OCI-LY7 (cell line): ENCODE data around the gene BEND7.

Experiments
- CTCF ChIP-seq: fragments of 200-600 bp; sonication (generic); conservative IDR thresholded peaks from 2 replicates; pipeline ENCODE4 v1.5.1; 2014; ENCODE audit warnings: mild to moderate bottlenecking, antibody characterized with exemption, low read length, moderate library complexity, mixed read lengths
- EZH2phosphoT487 ChIP-seq: fragments of 200-600 bp; sonication (generic); IDR thresholded peaks from 2 replicates; pipeline ENCODE4 v1.6.1; 2018; ENCODE audit warnings: low read depth, borderline replicate concordance, mild to moderate bottlenecking, mixed run types, antibody characterized with exemption, low read length, moderate library complexity, mixed read lengths

GRCh38 chr10:13564576-13564975 lies 35.8 kb upstream of the BEND7 start:
- TF ChIP-seq CTCF (no peak), EZH2phosphoT487 (no peak)
